Measurements from ENCODE around the gene ARHGAP10.

Gene ARHGAP10

GRCh38 chr4:147955827-147956558, 224.1 kb downstream of the ARHGAP10 start:
- DNase-seq (ENCODE audit: low read depth): no peak

GRCh38 chr4:147957446-147957845, 225.6 kb downstream of the ARHGAP10 start:
- no peak for DNase-seq (ENCODE audit: low read depth)

GRCh38 chr4:147958057-147958456, 226.2 kb downstream of the ARHGAP10 start:
- DNase-seq (ENCODE audit: low read depth): no peak

- DNase-seq (ENCODE audit: low read depth): no peak
These were observed 226.7 kb downstream of the ARHGAP10 start for GRCh38 chr4:147958489-147959065.

- DNase-seq (ENCODE audit: low read depth): no peak
These were observed 229.1 kb downstream of the ARHGAP10 start for GRCh38 chr4:147960971-147961370.

- DNase-seq (ENCODE audit: low read depth): no peak
These were observed 232.0 kb downstream of the ARHGAP10 start for GRCh38 chr4:147963839-147964238.

- DNase-seq (ENCODE audit: low read depth): no peak
These were observed 232.5 kb downstream of the ARHGAP10 start for GRCh38 chr4:147964266-147964880.

GRCh38 chr4:147965056-147965455, 233.2 kb downstream of the ARHGAP10 start:
- no peak for DNase-seq (ENCODE audit: low read depth)

GRCh38 chr4:147965873-147966272, 234.0 kb downstream of the ARHGAP10 start:
- no peak for DNase-seq (ENCODE audit: low read depth)

- no peak for DNase-seq (ENCODE audit: low read depth)
These were observed 236.8 kb downstream of the ARHGAP10 start for GRCh38 chr4:147968641-147969040.

GRCh38 chr4:147969573-147970385, 237.9 kb downstream of the ARHGAP10 start:
- no peak for DNase-seq (ENCODE audit: low read depth)

- DNase-seq (ENCODE audit: low read depth): no peak
These were observed 239.2 kb downstream of the ARHGAP10 start for GRCh38 chr4:147971116-147971515.

GRCh38 chr4:147975325-147975724, 243.4 kb downstream of the ARHGAP10 start:
- no peak for DNase-seq (ENCODE audit: low read depth)

GRCh38 chr4:147975933-147976928, 244.3 kb downstream of the ARHGAP10 start:
- no peak for DNase-seq (ENCODE audit: low read depth)

- DNase-seq (ENCODE audit: low read depth): no peak
These were observed 248.7 kb downstream of the ARHGAP10 start for GRCh38 chr4:147980586-147980985.

- no peak for DNase-seq (ENCODE audit: low read depth)
These were observed 249.4 kb downstream of the ARHGAP10 start for GRCh38 chr4:147981305-147981704.

GRCh38 chr4:147984065-147984777, 252.3 kb downstream of the ARHGAP10 start:
- DNase-seq (ENCODE audit: low read depth): no peak

GRCh38 chr4:147984778-147985138, 252.9 kb downstream of the ARHGAP10 start:
- no peak for DNase-seq (ENCODE audit: low read depth)

- DNase-seq (ENCODE audit: low read depth): no peak
These were observed 253.5 kb downstream of the ARHGAP10 start for GRCh38 chr4:147985376-147985775.

GRCh38 chr4:147987252-147987651, 255.4 kb downstream of the ARHGAP10 start:
- no peak for DNase-seq (ENCODE audit: low read depth)
